Thyroid gland (tissue), 4 donors: ENCODE data around the gene PAX4. TPM values are rescaled to one million over a fixed set of nuclear protein-coding genes. Genes with fewer than 3 reads are reported as not detected.

Source experiments
- DNase-seq, 2 donors: peaks; one replicate each; pipeline ENCODE4 v3.0.0-alpha.2; 2019
- H3K27ac ChIP-seq, 3 donors: fragments of 200-600 bp; sonication (generic); 1 replicate in 2 of 3; 2 replicates in 1 of 3; pipeline ENCODE4 v1.5.1; 2016 to 2019; ENCODE audit warnings: mild to moderate bottlenecking in 1 of 3, moderate library complexity in 1 of 3
- H3K27me3 ChIP-seq: fragments of 200-600 bp; sonication (generic); one replicate; pipeline ENCODE4 v1.5.1; 2019
- H3K36me3 ChIP-seq, 2 donors: fragments of 200-600 bp; sonication (generic); one replicate each; pipeline ENCODE4 v1.5.1; 2016 to 2019
- H3K4me1 ChIP-seq, 2 donors: fragments of 200-600 bp; sonication (generic); one replicate each; pipeline ENCODE4 v1.5.1; 2017 to 2019
- H3K4me3 ChIP-seq, 3 donors: fragments of 200-600 bp; sonication (generic); replicated peaks in 1 of 3; 1 replicate in 2 of 3; 2 replicates in 1 of 3; pipeline ENCODE4 v1.5.1; 2016; ENCODE audit warnings: mild to moderate bottlenecking in 1 of 3
- H3K9me3 ChIP-seq: fragments of 200-600 bp; sonication (generic); one replicate; pipeline ENCODE4 v1.5.1; 2017
- CTCF ChIP-seq, 6 experiments: fragments of 200-600 bp in 3 of 6; fragments of 450-650 bp in 3 of 6; sonication (generic) in 3 of 6; IDR thresholded peaks; one replicate each; pipeline ENCODE4 v1.5.1; 2016 to 2019; ENCODE audit warnings: antibody characterized with exemption in 6 of 6, mild to moderate bottlenecking in 2 of 6, inconsistent platforms in 1 of 6, moderate library complexity in 1 of 6
- POLR2A ChIP-seq, 2 donors: fragments of 450-650 bp; IDR thresholded peaks; one replicate each; pipeline ENCODE4 v1.6.1; 2017; ENCODE audit warnings: antibody characterized with exemption in 2 of 2, mild to moderate bottlenecking in 2 of 2, moderate library complexity in 1 of 2
- WGBS, 2 donors: methylation state at CpG; one replicate each; pipeline ENCODE4 v1.1.5; 2017; 5-methylcytosine and 5-hydroxymethylcytosine counted together
- intact Hi-C: fragments of 100-400 bp; cut with DNase I; formaldehyde crosslinking; loops from one replicate; pipeline ENCODE4 v1.15.1; 2023
- total RNA-seq, 4 donors: library from RNA; depleted of rRNA; stranded (reverse); fragments of >200 nt; gene quantifications; one replicate each; pipeline ENCODE4 v1.2.3, GENCODE V29; 2016

PAX4 gene, protein sequence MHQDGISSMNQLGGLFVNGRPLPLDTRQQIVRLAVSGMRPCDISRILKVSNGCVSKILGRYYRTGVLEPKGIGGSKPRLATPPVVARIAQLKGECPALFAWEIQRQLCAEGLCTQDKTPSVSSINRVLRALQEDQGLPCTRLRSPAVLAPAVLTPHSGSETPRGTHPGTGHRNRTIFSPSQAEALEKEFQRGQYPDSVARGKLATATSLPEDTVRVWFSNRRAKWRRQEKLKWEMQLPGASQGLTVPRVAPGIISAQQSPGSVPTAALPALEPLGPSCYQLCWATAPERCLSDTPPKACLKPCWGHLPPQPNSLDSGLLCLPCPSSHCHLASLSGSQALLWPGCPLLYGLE
- not detected for total RNA-seq

DNA sequence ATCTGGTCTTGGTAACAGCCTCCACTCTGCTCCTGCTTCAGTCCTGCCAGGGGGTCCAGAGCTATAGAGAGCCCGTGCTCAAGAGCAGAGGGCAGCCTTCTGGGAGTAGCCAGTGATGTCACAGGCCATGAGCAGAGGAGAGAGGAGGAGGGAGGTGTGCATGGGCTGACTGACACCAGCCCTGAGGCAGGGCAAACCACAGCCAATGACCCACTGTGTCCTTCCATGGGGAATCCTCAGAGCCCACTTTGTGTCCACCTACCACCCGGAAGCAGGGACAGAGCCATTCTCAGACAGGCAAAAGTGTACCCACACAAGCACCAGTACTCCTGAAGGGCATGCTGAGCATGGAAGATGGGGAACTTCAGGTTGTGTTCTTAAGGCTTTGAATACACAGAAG is at the start of gene PAX4:
PAX4 (minus strand) TSS at position 101 of the 400 bp plus-strand sequence. CDS start 2,214 bp downstream, outside the sequence.
- Histone ChIP-seq H3K27ac (no peak within 1 kb of the TSS), H3K27me3 (no peaks in the 10 kb centered on the region)

GRCh38 chr7:127667017-127667670 is 49.2 kb upstream of the PAX4 start:
- no peak for TF ChIP-seq POLR2A (IDR thresholded peaks at IDR 0.05)
- TF ChIP-seq CTCF (IDR thresholded peaks at IDR 0.05), result no peak
- intact Hi-C loops, result no loop called here

More for the DNA sequence above, at the start of gene PAX4:
- DNase-seq, result no peak
- no peak for TF ChIP-seq POLR2A (IDR thresholded peaks at IDR 0.05)
- WGBS, 2 donors, result 7 to 36% methylated on average over 1 to 2 of the region's 2 CpGs
- intact Hi-C loops, result no loop called here
- H3K4me3 ChIP-seq, result no peak within 1 kb of the TSS
- no peaks in the 10 kb centered on the region for H3K36me3 ChIP-seq
- H3K9me3 ChIP-seq, result no peaks in the 10 kb centered on the region
- no peaks in the 10 kb centered on the region for H3K4me1 ChIP-seq

DNA sequence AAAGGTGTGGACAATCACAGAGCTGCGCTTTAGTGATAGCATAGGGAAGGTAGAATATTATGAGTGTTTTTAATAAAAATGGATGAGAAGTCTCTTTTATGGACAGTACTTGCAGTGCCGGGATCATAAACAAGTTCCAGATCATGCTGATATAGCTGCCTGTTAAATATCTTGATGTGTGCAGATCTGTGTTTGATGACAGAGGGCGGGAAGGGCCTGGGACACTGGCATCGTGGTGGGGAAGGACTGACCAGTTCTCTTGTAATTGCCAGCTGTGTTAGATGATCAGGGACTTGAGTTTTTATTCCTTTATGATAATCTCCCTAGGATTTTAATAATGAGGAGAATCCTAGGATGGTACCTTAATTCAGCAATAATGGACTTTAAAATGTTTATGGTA is 48.7 kb upstream of the PAX4 start:
- no peaks in the 10 kb centered on the region for H3K4me1 ChIP-seq
- no peak for DNase-seq
- intact Hi-C loops, result no loop called here
- no peaks in the 10 kb centered on the region for H3K36me3 ChIP-seq
- H3K4me3 ChIP-seq, result no peak overlapping the region
- 90 to 92% methylated on average over 4 of the region's 4 CpGs for WGBS, 2 donors
- no peaks in the 10 kb centered on the region for H3K27me3 ChIP-seq
- TF ChIP-seq POLR2A (IDR thresholded peaks at IDR 0.05), result no peak
- no peak for TF ChIP-seq CTCF (IDR thresholded peaks at IDR 0.05)
- H3K9me3 ChIP-seq, result no peaks in the 10 kb centered on the region
- no peak overlapping the region for H3K27ac ChIP-seq

More at GRCh38 chr7:127667017-127667670, 49.2 kb upstream of the PAX4 start:
- 86 to 89% methylated on average over 3 of the region's 3 CpGs for WGBS, 2 donors
- Histone ChIP-seq H3K9me3 (no peaks in the 10 kb centered on the region), H3K4me1 (no peaks in the 10 kb centered on the region), H3K36me3 (no peaks in the 10 kb centered on the region), H3K27ac (no peak overlapping the region), H3K4me3 (no peak overlapping the region), H3K27me3 (no peaks in the 10 kb centered on the region)
- no peak for DNase-seq

GRCh38 chr7:127665922-127666321 is 48.0 kb upstream of the PAX4 start:
- no peak overlapping the region for H3K4me3 ChIP-seq
- no peaks in the 10 kb centered on the region for H3K27me3 ChIP-seq
- H3K9me3 ChIP-seq, result no peaks in the 10 kb centered on the region
- TF ChIP-seq CTCF (IDR thresholded peaks at IDR 0.05) (no peak), POLR2A (IDR thresholded peaks at IDR 0.05) (no peak)
- no peaks in the 10 kb centered on the region for H3K36me3 ChIP-seq
- no peaks in the 10 kb centered on the region for H3K4me1 ChIP-seq
- intact Hi-C loops, result no loop called here
- no peak for DNase-seq
- H3K27ac ChIP-seq, result no peak overlapping the region
- 79 to 88% methylated on average over 7 of the region's 7 CpGs for WGBS, 2 donors

- Histone ChIP-seq H3K27ac (no peak overlapping the region), H3K36me3 (no peaks in the 10 kb centered on the region), H3K9me3 (no peaks in the 10 kb centered on the region), H3K4me1 (peaks cover 6 to 29% of the 10 kb centered on the region in 2 donors), H3K4me3 (no peak overlapping the region), H3K27me3 (no peaks in the 10 kb centered on the region)
- DNase-seq, result no peak
- no peak for TF ChIP-seq CTCF (IDR thresholded peaks at IDR 0.05)
- TF ChIP-seq POLR2A (IDR thresholded peaks at IDR 0.05), result no peak
- intact Hi-C loops, result no loop called here
- 81 to 82% methylated on average over 3 of the region's 3 CpGs for WGBS, 2 donors
Measured at GRCh38 chr7:127658970-127659630, 41.2 kb upstream of the PAX4 start.
